PC-9 (cell line): ENCODE data around the gene CHST12. TPM values are rescaled to one million over a fixed set of nuclear protein-coding genes. Genes with fewer than 3 reads are reported as not detected.

ENCODE experiments used
- BruUV-seq: library from RNA; stranded (reverse); fragments of 400-500 nt; replicated peaks from 2 replicates; lab custom pipeline; 2021; lab: Mats Ljungman, UMichigan
- CTCF ChIA-PET: fragments of 300-600 bp; sonication (Branson Sonifier 250); formaldehyde crosslinking; loops from one replicate; lab custom pipeline; 2022; ENCODE audit warnings: antibody characterized with exemption; lab: Charles Lee
- POLR2A ChIA-PET: fragments of 300-600 bp; sonication (Branson Sonifier 250); formaldehyde crosslinking; loops from one replicate; lab custom pipeline; 2022; ENCODE audit warnings: antibody characterized with exemption; ENCODE audit not compliant: unreplicated experiment; lab: Charles Lee
- DNase-seq, 2 experiments: peaks; one replicate each; pipeline versions ENCODE4 v3.0.0 to v3.0.0-alpha.2; 2015 to 2022; ENCODE audit warnings: mixed read lengths in 1 of 2
- H2AFZ ChIP-seq: fragments of 200-600 bp; sonication (generic); 2 replicates; pipeline ENCODE4 v1.8.1; 2017; ENCODE audit warnings: antibody characterized with exemption
- H3F3A ChIP-seq: fragments of 200-600 bp; sonication (generic); 2 replicates; pipeline ENCODE4 v1.8.1; 2017; ENCODE audit warnings: antibody characterized with exemption, mild to moderate bottlenecking, low read depth; ENCODE audit not compliant: insufficient read depth
- H3K27ac ChIP-seq: fragments of 200-600 bp; sonication (generic); 2 replicates; pipeline ENCODE4 v1.6.1; 2016; ENCODE audit warnings: mixed run types
- H3K27me3 ChIP-seq: fragments of 200-600 bp; sonication (generic); 2 replicates; pipeline ENCODE4 v1.6.1; 2016; ENCODE audit warnings: low read depth, mixed run types; ENCODE audit not compliant: insufficient read depth
- H3K36me3 ChIP-seq: fragments of 200-600 bp; sonication (generic); 2 replicates; pipeline ENCODE4 v1.6.1; 2016; ENCODE audit warnings: low read depth, mixed run types
- H3K4me1 ChIP-seq: fragments of 200-600 bp; sonication (generic); replicated peaks from 2 replicates; pipeline ENCODE4 v1.6.1; 2016; ENCODE audit warnings: mixed run types; ENCODE audit not compliant: insufficient read depth
- H3K4me2 ChIP-seq: fragments of 200-600 bp; sonication (generic); 2 replicates; pipeline ENCODE4 v1.6.1; 2017; ENCODE audit warnings: mixed run types
- H3K4me3 ChIP-seq: fragments of 200-600 bp; sonication (generic); 2 replicates; pipeline ENCODE4 v1.6.1; 2016; ENCODE audit warnings: mixed run types
- H3K79me2 ChIP-seq: fragments of 200-600 bp; sonication (generic); 2 replicates; pipeline ENCODE4 v1.6.1; 2017; ENCODE audit warnings: low read depth, mixed run types
- H3K9me2 ChIP-seq: fragments of 200-600 bp; sonication (generic); 2 replicates; pipeline ENCODE4 v1.8.1; 2017; ENCODE audit warnings: mild to moderate bottlenecking; ENCODE audit not compliant: insufficient read depth
- H3K9me3 ChIP-seq: fragments of 200-600 bp; sonication (generic); 2 replicates; pipeline ENCODE4 v1.8.1; 2016; ENCODE audit warnings: low read depth; ENCODE audit not compliant: insufficient read depth
- H4K20me1 ChIP-seq: fragments of 200-600 bp; sonication (generic); 2 replicates; pipeline ENCODE4 v1.8.1; 2017; ENCODE audit not compliant: insufficient read depth
- CTCF ChIP-seq: fragments of 200-600 bp; sonication (generic); conservative IDR thresholded peaks from 2 replicates; pipeline ENCODE4 v1.6.1; 2017; ENCODE audit warnings: mixed run types, antibody characterized with exemption, mild to moderate bottlenecking, moderate library complexity
- EZH2 ChIP-seq: fragments of 200-600 bp; sonication (generic); IDR thresholded peaks from 2 replicates; pipeline ENCODE4 v1.8.0; 2017; ENCODE audit warnings: antibody characterized with exemption, low read depth
- intact Hi-C: fragments of 100-400 bp; cut with micrococcal nuclease; formaldehyde crosslinking; loops from one replicate; pipeline ENCODE4 v1.10.0; 2022; ENCODE audit not compliant: unreplicated experiment
- total RNA-seq: library from RNA; stranded (reverse); gene quantifications from 2 replicates; pipeline ENCODE4 v1.2.3, GENCODE V29; 2021

CHST12 gene
- total RNA-seq, 1 experiment from 2014 or later: 25.9 TPM

- H3K4me3 ChIP-seq: peak overlapping the region; percentile 37; the same call in 1 of the 2 replicates
- ChIA-PET CTCF (interaction anchor here (0.6 to 0.8 kb wide), 3 partner anchors 69 to 356 kb away, joined by 4 to 13 read pairs (median 6); no protein-coding TSS in a partner anchor), POLR2A (interaction anchor here (0.6 to 0.8 kb wide), 5 partner anchors 18 to 1224 kb away, joined by 3 to 12 read pairs (median 7); no protein-coding TSS in a partner anchor)
- peak overlapping the region; percentile 70 for H3K4me2 ChIP-seq
- H3K36me3 ChIP-seq: no peaks in the 10 kb centered on the region
- peak overlapping the region; percentile 23; the same call in 1 of the 2 replicates for H2AFZ ChIP-seq
- peak overlapping the region; percentile 83 for H3K27ac ChIP-seq
- H3K4me1 ChIP-seq: peaks cover 30% of the 10 kb centered on the region
- H4K20me1 ChIP-seq: peaks cover 2% of the 10 kb centered on the region; the same call in 1 of the 2 replicates
- intact Hi-C loops: loop anchor here (1.0 to 2.0 kb wide), 2 partner anchors 40 to 125 kb away; no protein-coding TSS in a partner anchor
- peak; percentile 93 to 95 for DNase-seq
- no peaks in the 10 kb centered on the region for H3K9me3 ChIP-seq
- H3K27me3 ChIP-seq: no peaks in the 10 kb centered on the region
- H3K79me2 ChIP-seq: peaks cover 9% of the 10 kb centered on the region
- TF ChIP-seq CTCF (no peak), EZH2 (no peak)
- BruUV-seq: no TSS peak
- no peaks in the 10 kb centered on the region for H3K9me2 ChIP-seq
- H3F3A ChIP-seq: peaks cover 37% of the 10 kb centered on the region
Observed at GRCh38 chr7:2399848-2400587, 3.4 kb upstream of the CHST12 start.

DNA sequence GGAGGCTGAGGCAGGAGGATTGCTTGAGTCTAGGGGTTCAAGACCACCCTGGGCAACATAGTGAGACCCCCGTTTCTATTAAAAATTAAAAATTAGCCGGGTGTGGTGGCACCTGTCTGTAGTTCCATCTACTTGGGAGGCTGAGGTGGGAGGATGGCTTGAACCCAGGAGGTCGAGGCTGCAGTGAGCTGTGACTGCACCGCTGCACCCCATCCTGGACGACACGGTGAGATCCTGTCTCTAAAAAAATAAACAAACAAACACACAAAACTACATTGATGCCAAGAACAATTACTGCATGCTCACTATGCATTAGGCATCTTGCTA, 761 bp upstream of the CHST12 start:
- Histone ChIP-seq H3K27ac (no peak overlapping the region), H3K4me2 (peak overlapping the region; percentile 79), H3F3A (peaks cover 37% of the 10 kb centered on the region), H3K9me3 (no peaks in the 10 kb centered on the region), H3K9me2 (no peaks in the 10 kb centered on the region), H4K20me1 (peaks cover 2% of the 10 kb centered on the region; the same call in 1 of the 2 replicates), H3K27me3 (no peaks in the 10 kb centered on the region), H3K36me3 (no peaks in the 10 kb centered on the region), H3K4me3 (peak overlapping the region; percentile 58), H2AFZ (peak overlapping the region; percentile 71), H3K79me2 (peaks cover 18% of the 10 kb centered on the region), H3K4me1 (peaks cover 30% of the 10 kb centered on the region)
- DNase-seq: no peak
- TF ChIP-seq EZH2 (no peak), CTCF (no peak)
- intact Hi-C loops: no loop called here
- POLR2A ChIA-PET: no interaction called here
- no TSS peak for BruUV-seq
- CTCF ChIA-PET: interaction anchor here (0.7 kb wide), 1 partner anchor 26 kb away, joined by 11 read pairs; no protein-coding TSS in a partner anchor

DNA sequence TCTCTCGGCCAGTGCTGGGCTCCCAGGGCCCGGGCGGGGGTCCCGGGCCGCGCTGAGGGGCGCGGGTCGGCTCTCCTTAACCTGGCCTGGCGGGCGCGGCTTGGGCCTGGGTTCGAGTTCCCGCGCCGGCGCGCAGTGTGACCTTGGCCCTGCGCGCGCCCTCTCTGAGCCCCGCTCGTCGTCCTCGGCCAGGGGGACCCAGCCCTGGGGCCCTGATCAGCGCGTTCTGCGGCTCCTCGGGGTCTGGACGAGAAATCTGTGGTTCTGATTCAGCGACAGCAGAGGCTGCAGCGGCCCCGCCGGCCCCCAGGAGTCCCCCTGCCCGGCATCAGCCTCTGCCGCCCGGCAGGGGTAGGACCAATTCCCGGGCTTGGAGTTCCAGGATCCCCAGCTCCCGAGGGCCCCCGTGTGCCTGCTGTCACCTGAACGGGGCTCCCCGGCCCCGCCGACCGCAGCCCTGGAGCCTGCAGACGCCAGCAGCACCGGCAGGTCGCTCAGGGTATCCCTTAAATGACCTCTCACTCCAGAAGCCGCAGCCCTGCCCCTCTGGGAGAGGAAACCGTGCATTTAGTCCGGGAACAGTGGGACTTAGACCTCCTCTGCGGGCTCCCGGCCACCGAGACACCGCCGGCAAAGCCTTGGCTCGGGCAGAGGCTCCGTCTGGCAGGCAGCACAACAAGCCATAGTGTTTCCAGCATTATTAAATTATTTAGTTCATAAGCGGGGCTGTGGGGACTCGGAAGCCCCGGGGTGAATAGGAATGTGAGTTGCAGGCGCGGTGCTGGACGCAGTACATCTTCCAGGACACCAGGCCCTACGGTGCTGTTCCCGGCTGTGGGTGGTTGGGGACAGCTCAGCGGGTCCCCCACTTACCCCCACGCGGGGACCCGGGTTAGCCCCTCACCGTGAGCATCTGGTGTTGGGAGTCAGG, 572 bp downstream of the CHST12 start:
- Histone ChIP-seq H3K4me3 (peak overlapping the region; percentile 74), H3K9me2 (no peaks in the 10 kb centered on the region), H3K9me3 (no peaks in the 10 kb centered on the region), H3K27me3 (no peaks in the 10 kb centered on the region), H4K20me1 (peaks cover 2% of the 10 kb centered on the region; the same call in 1 of the 2 replicates), H3K4me2 (peak overlapping the region; percentile 84), H3K79me2 (peaks cover 18% of the 10 kb centered on the region), H3K4me1 (peaks cover 24% of the 10 kb centered on the region), H3K36me3 (no peaks in the 10 kb centered on the region), H3K27ac (no peak overlapping the region), H2AFZ (peak overlapping the region; percentile 91), H3F3A (peaks cover 37% of the 10 kb centered on the region)
- TF ChIP-seq EZH2: no peak
- peak; percentile 44; the same call in 1 of the 2 replicates for TF ChIP-seq CTCF
- BruUV-seq: no TSS peak
- ChIA-PET POLR2A (interaction anchor here (0.6 to 0.7 kb wide), 2 partner anchors 24 to 234 kb away, joined by 3 to 4 read pairs; no protein-coding TSS in a partner anchor), CTCF (interaction anchor here (0.5 to 0.7 kb wide), 2 partner anchors 124 to 256 kb away, joined by 3 to 9 read pairs; no protein-coding TSS in a partner anchor)
- peak in 1 of 2 experiments; percentile 57 for DNase-seq
- intact Hi-C loops: loop anchor here (2.0 kb wide), 1 partner anchor 47 kb away; no protein-coding TSS in a partner anchor
